Measurements from ENCODE around the gene WDFY2.

DNA sequence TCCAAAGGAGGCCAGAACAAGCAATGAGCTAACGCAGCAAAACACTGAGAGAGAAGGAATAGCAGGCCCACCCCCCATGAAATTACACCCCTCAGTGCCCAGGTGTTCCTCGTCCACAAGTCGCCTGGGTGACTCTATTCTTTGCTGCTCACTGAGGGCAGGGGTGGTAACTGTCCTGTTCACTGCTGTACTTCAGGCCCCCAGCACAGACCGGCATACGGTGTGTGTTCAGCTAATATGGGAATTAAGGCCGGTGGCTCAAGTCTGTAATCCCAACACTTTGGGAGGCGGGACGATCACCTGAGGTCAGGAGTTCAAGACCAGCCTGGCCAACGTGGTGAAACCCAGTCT lies 187.8 kb downstream of the WDFY2 start:
- no peak for TF ChIP-seq CREB1 (CRISPR knock-in tag; IDR thresholded peaks at IDR 0.05)
- TF ChIP-seq, protein P1, sequence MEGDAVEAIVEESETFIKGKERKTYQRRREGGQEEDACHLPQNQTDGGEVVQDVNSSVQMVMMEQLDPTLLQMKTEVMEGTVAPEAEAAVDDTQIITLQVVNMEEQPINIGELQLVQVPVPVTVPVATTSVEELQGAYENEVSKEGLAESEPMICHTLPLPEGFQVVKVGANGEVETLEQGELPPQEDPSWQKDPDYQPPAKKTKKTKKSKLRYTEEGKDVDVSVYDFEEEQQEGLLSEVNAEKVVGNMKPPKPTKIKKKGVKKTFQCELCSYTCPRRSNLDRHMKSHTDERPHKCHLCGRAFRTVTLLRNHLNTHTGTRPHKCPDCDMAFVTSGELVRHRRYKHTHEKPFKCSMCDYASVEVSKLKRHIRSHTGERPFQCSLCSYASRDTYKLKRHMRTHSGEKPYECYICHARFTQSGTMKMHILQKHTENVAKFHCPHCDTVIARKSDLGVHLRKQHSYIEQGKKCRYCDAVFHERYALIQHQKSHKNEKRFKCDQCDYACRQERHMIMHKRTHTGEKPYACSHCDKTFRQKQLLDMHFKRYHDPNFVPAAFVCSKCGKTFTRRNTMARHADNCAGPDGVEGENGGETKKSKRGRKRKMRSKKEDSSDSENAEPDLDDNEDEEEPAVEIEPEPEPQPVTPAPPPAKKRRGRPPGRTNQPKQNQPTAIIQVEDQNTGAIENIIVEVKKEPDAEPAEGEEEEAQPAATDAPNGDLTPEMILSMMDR (IDR thresholded peaks at IDR 0.05): no peak
- TF ChIP-seq SMAD4 (CRISPR knock-in tag; IDR thresholded peaks at IDR 0.05): no peak
- TF ChIP-seq TP53 (CRISPR knock-in tag; IDR thresholded peaks at IDR 0.05): no peak
- TF ChIP-seq FOXK1 (CRISPR knock-in tag; IDR thresholded peaks at IDR 0.05): no peak
- no peak for TF ChIP-seq ATF1 (CRISPR knock-in tag; IDR thresholded peaks at IDR 0.05)
- TF ChIP-seq PRRX2 (CRISPR knock-in tag; IDR thresholded peaks at IDR 0.05): no peak
- TF ChIP-seq ZNF232 (CRISPR knock-in tag; IDR thresholded peaks at IDR 0.05): no peak
- TF ChIP-seq ESRRA (CRISPR knock-in tag; IDR thresholded peaks at IDR 0.05; ENCODE audit: borderline replicate concordance): no peak

Measured in WTC11 (cell line).